DOHH2 (cell line): ENCODE data around the gene LYSMD4.

ENCODE experiments used
- EZH2phosphoT487 ChIP-seq: fragments of 200-600 bp; sonication (generic); IDR thresholded peaks from 2 replicates; pipeline ENCODE4 v1.6.1; 2017; ENCODE audit warnings: borderline replicate concordance, mild to moderate bottlenecking, antibody characterized with exemption, low read length, moderate library complexity, mixed read lengths
- TF ChIP-seq, protein P1 (sequence below): fragments of 200-600 bp; sonication (generic); IDR thresholded peaks from one replicate; pipeline ENCODE4 v1.5.1; 2014; ENCODE audit warnings: antibody characterized with exemption, mild to moderate bottlenecking, low read depth, low read length; ENCODE audit not compliant: poor library complexity, severe bottlenecking

DNA sequence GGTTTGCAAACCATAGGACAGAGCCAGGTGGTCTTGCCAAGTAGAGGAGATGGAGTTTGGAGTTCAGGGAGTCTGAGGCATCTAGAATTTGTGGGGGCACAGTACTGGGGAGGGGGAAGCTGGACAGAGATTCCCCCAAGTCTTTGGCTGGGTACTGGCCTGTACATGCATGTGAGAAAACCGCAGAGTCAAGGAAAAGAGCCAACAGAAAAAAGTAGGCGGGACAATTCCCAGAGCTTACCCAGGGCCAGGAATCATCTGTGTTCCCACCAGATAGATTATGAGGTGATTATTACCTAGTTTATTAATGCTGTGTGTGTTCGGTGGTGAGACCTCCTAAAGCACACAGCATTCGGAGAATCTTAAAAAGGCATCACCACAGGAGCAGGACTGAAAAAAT is 11.3 kb downstream of the LYSMD4 start:
- TF ChIP-seq, protein P1, sequence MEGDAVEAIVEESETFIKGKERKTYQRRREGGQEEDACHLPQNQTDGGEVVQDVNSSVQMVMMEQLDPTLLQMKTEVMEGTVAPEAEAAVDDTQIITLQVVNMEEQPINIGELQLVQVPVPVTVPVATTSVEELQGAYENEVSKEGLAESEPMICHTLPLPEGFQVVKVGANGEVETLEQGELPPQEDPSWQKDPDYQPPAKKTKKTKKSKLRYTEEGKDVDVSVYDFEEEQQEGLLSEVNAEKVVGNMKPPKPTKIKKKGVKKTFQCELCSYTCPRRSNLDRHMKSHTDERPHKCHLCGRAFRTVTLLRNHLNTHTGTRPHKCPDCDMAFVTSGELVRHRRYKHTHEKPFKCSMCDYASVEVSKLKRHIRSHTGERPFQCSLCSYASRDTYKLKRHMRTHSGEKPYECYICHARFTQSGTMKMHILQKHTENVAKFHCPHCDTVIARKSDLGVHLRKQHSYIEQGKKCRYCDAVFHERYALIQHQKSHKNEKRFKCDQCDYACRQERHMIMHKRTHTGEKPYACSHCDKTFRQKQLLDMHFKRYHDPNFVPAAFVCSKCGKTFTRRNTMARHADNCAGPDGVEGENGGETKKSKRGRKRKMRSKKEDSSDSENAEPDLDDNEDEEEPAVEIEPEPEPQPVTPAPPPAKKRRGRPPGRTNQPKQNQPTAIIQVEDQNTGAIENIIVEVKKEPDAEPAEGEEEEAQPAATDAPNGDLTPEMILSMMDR: no peak
- TF ChIP-seq EZH2phosphoT487: no peak
